Inferior parietal cortex (tissue), 1 donor: ENCODE results near the gene CTSW.
"Not testable (repeated sequence)": the region's sequence is repeated elsewhere in the genome, so short reads cannot be mapped to it uniquely, and the experiment has no call there.

Source experiments
- DNase-seq: peaks from one replicate; pipeline ENCODE4 v3.0.0-alpha.2; 2016; ENCODE audit errors: extremely low spot score

CTSW gene, protein sequence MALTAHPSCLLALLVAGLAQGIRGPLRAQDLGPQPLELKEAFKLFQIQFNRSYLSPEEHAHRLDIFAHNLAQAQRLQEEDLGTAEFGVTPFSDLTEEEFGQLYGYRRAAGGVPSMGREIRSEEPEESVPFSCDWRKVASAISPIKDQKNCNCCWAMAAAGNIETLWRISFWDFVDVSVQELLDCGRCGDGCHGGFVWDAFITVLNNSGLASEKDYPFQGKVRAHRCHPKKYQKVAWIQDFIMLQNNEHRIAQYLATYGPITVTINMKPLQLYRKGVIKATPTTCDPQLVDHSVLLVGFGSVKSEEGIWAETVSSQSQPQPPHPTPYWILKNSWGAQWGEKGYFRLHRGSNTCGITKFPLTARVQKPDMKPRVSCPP

DNA sequence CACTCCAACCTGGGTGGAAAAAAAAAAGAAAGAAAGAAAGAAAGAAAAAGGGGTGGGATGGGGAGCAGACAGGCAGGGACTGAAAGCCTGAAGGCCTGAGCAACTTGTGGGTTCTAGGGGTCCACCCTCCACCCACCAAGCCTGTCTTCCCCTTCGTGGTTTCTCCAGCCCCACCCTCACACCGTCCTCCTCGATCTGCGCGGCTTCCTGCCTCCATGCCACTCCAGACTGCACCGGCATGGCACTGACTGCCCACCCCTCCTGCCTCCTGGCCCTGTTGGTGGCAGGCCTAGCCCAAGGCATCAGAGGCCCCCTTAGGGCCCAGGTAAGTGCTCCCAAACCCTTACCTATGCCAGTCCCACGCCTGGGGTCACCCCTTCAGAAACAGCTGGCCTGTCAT lies at the start of gene CTSW:
CTSW (plus strand) TSS at position 221 of the 400 bp plus-strand sequence; CDS start at position 239, 18 bp downstream.
- no peak for DNase-seq

DNA sequence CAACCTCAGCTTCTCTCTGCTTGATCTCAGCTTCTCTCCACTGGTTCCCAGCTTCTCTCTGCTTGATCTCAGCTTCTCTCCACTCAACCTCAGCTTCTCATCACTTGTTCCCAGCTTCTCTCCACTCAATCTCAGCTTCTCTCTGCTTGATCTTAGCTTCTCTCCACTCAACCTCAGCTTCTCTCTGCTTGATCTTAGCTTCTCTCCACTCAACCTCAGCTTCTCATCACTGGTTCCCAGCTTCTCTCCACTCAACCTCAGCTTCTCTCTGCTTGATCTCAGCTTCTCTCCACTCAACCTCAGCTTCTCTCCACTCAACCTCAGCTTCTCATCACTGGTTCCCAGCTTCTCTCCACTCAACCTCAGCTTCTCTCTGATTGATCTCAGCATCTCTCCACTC lies 47.4 kb upstream of the CTSW start:
- not testable (repeated sequence) for DNase-seq

DNA sequence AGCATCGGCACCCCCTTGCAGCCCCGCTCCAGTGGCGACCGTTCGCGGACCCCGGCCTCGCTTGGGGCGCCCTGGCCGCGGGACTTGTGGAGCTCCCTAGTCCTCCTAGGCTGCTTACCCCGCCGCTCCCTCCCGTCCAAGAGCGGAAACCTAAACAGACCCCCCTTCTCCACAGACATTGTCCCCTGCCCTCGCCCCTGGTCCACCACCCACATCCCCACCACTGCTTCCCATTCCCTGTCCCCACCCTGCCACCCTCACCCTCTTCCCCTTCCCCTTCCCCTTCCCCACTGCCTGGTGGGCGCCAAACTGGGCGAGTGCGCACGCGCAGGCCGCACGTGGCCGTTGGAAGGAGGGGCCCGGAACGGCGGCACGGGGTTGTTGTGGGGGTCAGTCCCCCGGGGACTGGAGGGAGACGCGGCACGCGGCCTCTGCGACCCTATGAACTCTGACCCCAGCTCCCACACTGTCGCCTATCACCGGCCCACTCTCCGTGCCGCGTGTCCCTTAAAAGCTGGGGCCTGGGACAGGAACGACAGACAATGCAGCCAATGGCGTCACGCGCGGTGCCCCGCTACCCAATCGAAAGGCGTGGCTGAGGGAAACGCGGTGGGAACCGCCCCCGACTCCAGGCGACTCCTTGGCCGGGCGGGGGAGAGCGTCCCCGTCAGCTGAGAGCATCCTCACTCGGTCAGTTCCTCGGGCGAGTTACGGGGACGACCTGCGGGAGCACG lies 46.2 kb upstream of the CTSW start, which contains the start of gene SNX32:
SNX32 (plus strand) TSS at position 667 of the 734 bp plus-strand sequence. CDS start 103 bp downstream, outside the sequence.
- peak; percentile 95 for DNase-seq

DNA sequence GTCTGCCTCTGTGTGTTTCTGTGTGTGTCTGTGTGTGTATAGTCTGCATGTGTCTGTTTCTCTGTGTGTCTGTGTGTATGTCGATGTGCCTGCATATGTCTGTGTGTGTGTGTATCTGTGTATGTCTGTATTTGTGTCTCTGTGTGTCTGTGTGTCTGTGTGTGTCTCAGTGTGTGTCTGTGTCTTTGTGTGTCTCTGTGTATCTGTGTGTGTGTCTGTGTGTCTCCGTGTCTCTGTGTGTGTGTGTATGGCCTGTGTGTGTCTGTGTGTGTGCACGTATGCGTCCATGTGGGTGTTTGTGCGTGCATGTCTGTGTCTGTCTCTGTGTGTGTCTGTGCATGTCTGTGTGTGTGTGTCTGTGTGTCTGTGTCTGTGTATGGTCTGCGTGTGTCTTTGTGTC lies 45.4 kb upstream of the CTSW start:
- no peak for DNase-seq

DNA sequence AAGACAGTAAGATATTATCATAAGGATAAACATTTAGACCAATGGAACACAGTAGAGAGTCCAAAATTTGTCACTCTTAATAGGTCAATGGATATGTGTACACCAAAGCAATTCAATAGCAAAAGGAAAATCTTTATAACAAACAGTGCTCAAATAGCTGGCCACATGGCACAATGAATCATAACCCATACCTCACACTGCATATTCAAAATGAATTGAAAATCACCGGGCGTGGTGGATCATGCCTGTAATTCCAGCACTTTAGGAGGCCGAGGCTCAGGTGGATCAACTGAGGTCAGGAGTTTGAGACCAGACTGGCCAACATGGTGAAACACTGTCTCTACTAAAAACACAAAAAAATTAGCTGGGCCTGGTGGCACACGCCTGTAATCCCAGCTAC lies 37.5 kb upstream of the CTSW start:
- DNase-seq = no peak

DNA sequence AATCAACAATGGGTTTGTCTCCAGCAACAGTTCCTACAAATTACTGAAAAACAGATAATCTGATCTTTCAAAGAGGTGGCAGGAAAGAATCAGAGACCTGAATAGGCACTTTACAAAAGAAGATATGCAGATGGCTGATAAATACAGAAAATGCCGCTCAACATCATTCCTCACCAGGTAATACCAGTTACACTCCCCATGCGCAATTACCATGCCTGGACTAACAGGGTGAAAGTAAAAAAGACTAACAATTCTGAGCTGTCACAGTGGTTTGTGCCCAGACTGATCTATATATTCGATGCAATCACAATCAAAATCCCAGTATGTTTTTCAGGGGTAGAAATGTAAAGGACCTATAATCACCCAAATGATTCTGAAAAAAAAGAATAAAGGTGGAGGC lies 35.8 kb upstream of the CTSW start:
- no peak for DNase-seq

DNA sequence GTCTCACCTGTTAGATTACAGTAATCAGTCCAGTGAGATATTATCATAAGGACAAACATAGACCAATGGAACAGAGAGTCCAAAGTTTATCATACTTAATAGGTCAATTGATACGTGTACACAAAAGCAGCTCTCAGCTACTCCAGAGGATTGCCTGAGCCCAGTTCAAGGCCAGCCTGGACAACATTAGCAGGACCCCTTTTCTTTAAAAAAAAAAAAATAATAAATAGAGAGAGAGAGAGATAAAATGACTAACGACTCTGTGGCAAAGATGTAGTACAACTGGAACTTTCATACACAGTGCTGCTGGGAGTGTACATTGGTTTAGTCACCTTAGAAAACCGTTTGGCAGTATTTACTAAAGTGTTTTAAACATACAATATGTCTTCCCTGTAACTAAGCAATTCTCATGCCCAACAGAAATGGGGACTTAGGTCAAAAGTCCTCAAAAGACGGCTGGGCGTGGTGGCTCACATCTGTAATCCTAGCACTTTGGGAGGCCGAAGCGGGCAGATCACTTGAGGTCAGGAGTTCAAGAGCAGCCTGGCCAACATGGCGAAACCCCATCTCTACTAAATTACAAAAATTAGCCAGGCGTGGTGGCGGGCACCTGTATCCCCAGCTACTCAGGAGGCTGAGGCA lies 35.3 kb upstream of the CTSW start:
- DNase-seq = no peak

DNA sequence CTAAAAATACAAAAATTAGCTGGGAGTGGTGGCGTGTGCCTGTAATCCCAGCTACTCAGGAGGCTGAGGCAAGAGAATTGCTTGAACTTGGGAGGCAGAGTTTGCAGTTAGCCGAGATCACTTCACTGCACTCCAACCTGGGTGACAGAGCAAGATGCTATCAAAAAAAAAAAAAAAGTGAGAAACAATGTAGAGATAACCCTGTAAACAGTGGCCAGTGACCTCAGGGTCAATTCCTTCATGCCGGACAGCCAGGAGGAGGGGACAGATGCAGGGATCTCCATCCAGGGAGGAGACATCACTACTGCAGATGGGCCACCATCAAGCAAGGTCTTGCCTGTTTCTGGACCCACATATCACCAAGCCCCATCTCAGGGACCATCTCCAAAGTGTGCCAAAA lies 31.9 kb upstream of the CTSW start:
- DNase-seq = no peak

DNA sequence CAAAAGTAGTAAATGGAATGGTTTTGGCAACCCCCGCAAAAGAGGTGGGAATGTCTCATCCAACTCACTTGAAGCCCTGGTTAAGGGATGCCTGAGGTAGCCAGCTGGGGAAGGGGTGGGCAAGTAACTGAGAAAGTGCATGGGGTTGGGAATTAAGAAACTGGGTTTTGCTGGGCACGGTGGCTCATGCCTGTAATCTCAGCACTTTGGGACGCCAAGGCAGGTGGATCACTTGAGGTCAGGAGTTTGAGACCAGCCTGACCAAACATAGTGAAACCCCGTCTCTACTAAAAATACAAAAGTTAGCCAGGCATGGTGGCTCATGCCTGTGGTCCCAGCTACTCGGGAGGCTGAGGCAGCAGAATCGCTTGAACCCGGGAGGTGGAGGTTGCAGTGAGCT lies 30.9 kb upstream of the CTSW start:
- not testable (repeated sequence) for DNase-seq

DNA sequence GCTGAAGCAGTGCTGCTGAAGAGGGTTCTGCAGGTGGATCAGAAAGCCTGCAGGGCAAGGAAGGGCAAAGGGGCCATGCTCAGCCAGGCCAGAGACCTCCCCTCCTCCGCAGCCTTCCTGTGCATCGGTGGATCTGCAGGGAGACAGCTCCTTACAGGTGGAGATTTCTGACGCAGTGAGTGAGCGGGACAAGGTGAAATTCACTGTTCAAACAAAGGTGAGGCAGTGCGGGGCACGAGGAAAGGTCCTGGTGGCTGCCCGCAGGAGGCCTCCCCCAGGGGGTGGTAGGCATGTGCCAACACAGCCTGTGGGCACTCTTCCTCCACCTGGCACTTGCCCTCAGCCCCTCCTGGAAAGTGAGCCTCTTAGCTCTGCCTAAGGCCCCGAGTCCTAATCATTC lies 30.3 kb upstream of the CTSW start:
- no peak for DNase-seq

DNA sequence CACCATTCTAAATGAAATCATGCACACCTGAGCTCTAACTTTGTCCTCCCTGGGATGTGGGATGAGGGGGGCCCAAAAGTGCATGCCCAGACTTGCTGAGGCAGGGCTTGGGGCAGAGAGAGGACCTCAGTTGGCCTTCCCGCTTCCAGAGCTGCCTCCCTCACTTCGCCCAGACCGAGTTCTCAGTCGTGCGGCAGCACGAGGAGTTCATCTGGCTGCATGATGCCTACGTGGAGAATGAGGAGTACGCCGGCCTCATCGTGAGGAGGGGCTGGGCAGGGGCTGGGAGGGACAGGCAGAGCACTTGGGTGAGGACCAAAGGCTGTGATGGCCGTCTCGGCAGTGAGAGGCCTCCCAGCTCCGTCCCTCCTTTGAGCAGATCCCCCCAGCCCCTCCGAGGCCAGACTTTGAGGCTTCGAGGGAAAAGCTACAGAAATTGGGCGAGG lies 29.8 kb upstream of the CTSW start:
- no peak for DNase-seq

DNA sequence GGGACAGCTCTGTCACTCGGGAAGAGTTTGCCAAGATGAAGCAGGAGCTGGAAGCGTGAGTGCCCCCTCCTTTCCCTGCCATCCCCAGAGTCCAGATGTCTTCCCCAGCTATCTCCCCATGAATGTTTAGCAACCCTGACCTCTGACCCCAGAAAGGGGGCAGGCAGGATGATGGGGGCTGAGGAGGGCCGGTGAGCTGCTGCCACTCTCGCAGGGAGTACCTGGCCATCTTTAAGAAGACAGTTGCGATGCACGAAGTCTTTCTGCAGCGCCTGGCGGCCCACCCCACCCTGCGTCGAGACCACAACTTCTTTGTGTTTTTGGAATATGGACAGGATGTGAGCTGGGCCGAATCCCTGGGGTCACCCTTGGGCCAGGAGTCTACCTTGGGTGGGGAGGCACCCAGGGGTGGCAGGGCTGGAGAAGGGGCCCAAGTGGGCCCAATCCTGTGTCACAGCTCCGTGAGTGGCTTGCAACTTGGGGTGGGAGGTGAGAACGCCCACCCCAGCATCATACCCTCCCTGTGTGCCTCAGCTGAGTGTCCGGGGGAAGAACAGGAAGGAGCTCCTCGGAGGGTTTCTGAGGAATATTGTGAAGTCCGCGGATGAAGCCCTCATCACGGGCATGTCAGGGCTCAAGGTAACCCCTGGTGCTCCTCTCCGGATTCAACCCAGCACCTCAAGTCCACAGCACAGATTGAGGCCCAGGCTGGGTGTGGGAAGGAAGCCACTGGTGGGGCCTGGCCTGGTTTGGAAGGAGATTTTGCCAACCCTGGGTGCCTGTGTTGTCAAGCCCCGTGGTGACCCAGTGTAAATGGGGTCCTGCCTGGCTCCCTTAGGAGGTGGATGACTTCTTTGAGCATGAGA lies 29.2 kb upstream of the CTSW start:
- DNase-seq = no peak

DNA sequence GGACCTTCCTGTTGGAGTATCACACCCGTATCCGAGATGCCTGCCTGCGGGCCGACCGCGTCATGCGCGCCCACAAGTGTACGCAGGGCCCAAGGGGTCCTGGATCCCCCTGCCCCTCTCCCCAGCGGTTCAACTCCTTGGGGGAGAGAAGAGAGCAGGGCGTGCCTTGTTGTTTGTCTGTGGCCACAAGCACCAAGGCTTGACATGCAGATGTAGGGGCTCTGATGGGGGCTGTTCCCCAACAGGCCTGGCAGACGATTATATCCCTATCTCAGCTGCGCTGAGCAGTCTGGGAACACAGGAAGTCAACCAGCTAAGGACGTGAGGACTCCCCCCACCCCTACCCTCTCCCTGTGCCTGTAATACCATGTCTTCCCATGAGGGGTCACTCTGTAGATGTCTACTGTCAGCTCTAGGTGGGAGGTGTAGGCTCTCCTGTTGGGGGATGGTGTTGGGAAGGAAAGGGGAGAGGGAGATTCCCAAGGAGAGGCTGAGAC lies 28.5 kb upstream of the CTSW start:
- no peak for DNase-seq

DNA sequence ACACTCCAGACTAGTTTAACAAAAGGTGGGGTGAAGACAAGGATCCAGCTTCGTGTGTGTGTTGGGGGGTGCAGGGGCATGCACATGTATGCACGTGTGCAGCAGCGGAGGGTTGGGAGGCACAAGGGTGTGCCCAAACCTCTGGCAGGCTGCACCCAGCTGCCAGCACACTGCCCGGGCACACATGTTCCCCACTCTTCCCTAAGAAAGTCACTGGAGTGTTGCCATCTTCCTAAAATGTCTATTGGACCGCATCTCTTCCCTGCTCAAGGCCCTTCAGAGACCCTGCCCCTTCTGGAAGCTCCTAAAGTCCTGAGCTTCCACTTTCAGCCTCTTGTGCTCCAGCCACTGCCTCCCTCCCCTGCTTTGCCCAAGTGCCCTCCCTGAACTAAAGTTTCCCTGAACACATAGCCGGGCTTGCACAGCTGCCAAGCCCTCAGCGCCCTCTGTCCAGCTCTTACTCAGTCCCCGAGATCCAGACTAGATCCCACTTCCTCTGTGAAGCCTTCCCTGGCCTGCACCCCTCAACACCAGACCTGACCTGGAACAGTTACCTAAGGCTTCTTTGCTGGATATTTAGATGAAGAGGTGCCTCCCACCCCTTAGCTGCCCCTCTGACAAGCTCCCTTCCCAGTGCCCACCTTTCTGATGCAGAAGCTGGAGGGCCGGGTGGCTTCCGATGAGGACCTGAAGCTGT lies 27.7 kb upstream of the CTSW start:
- DNase-seq = no peak

DNA sequence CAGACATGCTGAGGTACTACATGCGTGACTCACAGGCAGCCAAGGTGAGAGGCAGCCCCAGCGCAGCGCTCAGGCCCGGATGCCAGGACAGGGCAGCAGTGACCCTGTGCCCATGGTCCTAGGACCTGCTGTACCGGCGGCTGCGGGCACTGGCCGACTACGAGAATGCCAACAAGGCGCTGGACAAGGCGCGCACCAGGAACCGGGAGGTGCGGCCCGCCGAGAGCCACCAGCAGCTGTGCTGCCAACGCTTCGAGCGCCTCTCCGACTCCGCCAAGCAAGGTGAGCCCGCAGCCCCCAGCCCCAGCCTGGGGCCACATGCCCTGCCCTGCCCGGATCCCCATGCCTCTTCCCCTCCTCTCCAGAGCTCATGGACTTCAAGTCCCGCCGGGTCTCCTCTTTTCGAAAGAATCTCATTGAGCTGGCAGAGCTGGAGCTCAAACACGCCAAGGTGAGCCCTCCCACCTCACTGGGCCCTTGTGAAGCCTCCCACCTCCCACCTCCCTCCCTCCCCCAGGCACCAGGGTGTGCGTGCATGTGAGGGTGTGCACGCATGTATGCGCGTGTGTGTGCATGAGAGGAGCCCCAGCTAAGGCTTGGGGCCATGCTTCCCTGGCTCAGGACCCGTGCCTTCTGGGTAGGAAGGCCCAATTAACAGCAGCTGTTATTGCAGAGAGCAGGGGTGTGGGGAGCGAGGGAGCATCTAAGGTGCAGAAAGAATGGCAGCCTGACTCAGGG lies 27.0 kb upstream of the CTSW start:
- no peak for DNase-seq

DNA sequence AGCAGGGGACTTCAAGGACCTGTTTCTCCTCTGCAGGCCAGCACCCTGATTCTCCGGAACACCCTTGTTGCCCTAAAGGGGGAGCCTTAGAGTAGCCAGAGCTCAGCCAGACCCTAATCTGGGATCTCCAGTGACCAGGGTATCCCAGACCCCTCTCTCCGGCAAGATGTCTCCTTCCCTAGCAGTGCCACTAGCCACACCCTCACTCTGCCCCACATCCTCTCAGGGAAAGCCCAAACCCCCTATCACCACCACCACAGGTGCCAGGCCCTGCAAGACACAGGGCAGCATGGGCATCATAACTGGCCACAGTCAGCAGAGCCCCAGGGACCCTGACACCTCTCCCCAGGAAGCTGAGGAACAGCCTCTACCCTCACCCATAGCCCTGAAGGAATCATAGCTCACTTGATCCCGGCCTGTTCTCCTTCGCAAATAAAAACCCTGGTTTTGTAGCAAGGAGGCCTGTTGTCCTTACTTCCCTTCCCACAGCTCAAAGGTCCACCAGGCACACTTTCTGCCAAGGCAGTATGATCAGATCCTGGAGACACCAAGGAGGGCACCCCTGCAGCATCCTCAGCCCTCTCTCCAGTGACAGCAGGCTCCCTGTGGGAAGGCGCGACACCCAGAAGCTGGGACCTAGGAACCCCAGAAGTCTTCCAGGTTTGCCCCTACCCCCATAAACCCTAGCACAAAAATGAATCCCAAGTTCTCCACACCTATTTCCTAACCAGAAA lies 26.2 kb upstream of the CTSW start:
- DNase-seq = no peak

DNA sequence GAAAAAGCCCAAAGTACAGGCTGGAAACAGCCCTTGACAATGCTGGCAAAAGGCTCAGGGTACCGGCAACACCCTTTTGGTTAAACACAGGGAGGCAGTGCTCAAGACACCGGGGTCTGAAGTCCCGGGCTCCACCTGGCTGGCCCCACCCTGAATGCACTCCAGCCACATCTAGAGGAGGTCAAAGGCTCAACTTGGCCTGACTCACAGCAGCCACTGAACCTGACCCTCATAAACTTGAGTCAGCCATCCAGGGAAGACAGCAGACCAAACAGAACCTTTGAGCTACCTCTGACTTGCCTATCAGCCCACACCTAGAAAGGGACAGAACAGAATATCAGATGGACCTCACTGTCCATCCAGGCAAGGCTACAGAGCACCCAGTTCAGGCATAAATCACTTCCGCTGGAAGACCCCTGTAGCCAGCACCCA lies 25.5 kb upstream of the CTSW start:
- no peak for DNase-seq

DNA sequence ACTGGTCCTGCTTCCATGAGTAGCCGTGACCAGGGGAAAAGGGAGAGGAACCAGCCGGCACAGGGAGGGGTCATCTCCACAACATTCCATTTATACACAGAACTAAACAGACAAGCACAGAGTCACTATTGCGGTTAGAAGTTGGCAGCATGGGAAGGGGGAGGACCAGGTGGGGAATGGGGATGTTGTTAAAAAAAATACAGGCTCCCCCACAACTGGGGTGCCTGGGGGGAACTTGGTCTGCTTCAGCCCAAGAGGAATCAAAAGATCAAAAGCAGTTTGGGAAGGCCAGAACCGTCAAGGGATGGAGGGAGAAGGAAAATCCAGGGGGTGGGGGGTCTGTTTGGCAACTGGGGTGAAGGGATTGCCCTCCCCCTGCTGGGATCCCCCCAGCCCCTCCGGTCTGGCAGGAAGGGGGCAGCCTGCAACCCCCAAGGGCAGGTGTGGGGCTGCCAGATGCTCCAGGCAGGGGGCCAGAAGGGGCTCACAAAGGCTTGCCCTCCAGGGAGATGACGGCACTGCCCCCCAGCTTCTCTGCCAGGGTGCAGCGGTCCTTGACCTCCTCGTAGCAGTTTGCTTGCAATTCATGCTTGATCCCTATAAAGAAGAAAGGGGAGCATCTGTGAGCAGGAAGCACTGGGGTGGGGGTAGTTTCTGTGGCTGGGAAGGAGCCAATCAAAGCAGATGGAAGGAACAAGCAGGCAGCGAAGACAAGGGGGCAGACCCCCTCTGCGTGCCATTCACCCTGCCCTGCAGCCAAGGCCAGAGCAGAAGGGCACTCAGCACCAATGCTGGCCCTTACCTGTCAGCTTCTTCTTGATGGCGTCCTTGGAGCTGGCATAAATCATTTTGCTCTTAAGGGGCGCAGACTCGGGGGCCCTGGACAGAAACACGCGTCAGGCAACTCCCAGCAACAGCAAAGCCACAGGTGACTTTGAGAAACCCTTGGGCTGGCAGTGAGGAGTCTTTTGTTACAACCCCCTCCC lies 24.5 kb upstream of the CTSW start:
- DNase-seq = no peak
